ENCODE data around the gene PIP5K1C.

Gene PIP5K1C

DNA sequence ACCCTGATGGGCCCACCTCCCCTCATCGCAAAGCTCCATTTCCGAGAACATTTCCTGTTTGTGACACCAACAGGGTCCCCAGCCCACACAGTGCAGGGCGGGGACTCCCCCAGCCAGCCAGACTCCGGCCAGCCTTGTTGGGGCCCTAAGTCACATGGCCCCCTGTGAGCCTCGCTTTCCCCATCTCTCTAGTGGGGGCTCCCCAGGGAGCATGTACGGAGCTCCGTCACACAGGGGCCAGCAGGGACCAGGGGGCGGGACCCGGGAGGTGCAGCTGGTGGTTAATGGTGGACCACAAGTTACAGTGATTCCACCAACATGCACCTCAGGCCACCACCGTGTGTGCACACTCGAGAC lies 95.3 kb downstream of the PIP5K1C start:
- peaks cover 64% of the 10 kb centered on the region for H3K27me3 ChIP-seq
- TF ChIP-seq CTCF (IDR thresholded peaks at IDR 0.05) = no peak
- H3K9me3 ChIP-seq = no peaks in the 10 kb centered on the region
- no peak overlapping the region for H3K4me3 ChIP-seq (ENCODE audit: low read depth in 1 of 2, low read length in 1 of 2)
- H3K4me1 ChIP-seq (ENCODE audit: control insufficient read depth in 1 of 2, insufficient read depth in 1 of 2, low read depth in 1 of 2, low read length in 1 of 2) = peaks cover 0 to 10% of the 10 kb centered on the region in 2 experiments
- H3K36me3 ChIP-seq = peaks cover 2% of the 10 kb centered on the region
- no peak overlapping the region for H3K27ac ChIP-seq

DNA sequence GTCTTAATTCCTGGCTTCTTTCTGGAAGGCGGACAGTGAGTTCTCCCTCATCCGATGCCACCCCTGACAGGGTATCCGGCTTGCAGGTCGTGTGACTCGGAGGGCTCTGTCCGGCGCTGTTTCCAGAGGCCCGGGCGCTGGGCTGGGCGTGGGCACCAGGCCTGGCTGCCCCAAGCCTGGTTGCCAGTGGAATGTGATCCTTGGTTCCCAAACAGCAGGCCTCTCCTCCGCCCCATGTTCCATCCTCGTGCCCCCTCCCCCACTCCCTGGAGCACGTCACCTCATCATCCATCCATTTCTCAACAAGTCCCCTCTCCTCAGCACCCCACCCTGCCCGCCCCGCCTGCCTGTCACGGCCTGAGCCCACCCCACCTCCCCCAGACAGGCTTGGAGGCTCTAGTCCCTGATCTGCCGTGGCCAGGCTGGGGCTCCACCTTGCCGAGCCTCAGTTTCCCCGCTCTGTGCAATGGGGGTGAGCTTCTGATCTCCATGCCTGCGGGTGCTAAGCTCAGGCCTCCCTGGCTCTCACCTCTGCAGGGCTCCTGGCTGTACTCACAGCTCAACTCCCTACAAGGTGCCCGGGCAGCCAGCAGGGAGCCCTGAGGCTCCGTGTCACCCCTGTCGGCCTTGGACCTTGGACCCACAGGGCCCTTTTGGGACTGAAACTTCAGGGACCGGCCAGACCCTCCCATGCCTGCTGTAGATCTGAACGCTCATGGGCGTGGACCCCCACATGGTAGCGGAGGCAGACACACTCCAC lies 95.9 kb downstream of the PIP5K1C start:
- no peaks in the 10 kb centered on the region for H3K36me3 ChIP-seq
- peaks cover 63% of the 10 kb centered on the region for H3K27me3 ChIP-seq
- H3K27ac ChIP-seq = no peak overlapping the region
- no peak for TF ChIP-seq CTCF (IDR thresholded peaks at IDR 0.05)
- no peaks in the 10 kb centered on the region for H3K9me3 ChIP-seq
- no peak overlapping the region for H3K4me3 ChIP-seq (ENCODE audit: low read depth in 1 of 2, low read length in 1 of 2)
- peaks cover 0 to 10% of the 10 kb centered on the region in 2 experiments for H3K4me1 ChIP-seq (ENCODE audit: control insufficient read depth in 1 of 2, insufficient read depth in 1 of 2, low read depth in 1 of 2, low read length in 1 of 2)

DNA sequence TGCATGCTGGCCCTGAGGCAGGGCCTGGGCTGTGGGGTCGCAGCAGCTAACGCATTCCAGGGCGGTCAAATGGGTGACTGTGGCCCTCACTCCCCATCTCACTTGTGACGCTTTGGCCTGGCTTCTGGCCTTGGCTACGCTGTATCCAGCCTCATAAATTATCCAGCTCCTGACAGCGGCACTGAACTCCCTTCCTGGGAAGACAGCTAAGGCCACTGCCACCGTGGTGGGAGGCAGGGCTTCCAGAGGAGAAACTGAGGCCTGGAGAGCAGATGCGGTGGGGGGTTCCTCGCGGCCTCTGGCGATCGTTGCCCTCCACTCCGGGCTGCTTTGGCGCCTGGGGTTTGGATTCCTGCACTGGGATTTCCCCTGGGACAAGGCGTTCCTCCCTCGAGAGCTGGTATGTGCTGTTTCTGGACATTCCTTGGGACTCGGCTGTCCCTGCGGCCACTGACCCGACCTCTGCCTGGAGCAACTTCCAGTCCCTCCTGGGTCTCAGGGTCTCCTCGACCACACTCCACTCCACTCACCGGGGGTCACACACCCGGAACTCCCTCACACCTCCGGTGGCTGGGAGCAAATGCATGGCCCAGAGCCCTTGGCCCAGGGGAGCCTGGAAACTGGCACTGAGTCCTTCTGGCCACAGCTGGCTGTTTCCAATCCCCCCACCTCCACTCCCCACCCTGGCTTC lies 97.0 kb downstream of the PIP5K1C start:
- TF ChIP-seq CTCF (IDR thresholded peaks at IDR 0.05) = no peak
- Histone ChIP-seq H3K27ac (no peak overlapping the region), H3K9me3 (no peaks in the 10 kb centered on the region), H3K4me3 (ENCODE audit: low read depth in 1 of 2, low read length in 1 of 2) (no peak overlapping the region), H3K27me3 (peaks cover 52% of the 10 kb centered on the region), H3K4me1 (ENCODE audit: control insufficient read depth in 1 of 2, insufficient read depth in 1 of 2, low read depth in 1 of 2, low read length in 1 of 2) (peaks cover 0 to 10% of the 10 kb centered on the region in 2 experiments), H3K36me3 (no peaks in the 10 kb centered on the region)

- no peaks in the 10 kb centered on the region for H3K9me3 ChIP-seq
- peaks cover 0 to 2% of the 10 kb centered on the region in 2 experiments for H3K4me1 ChIP-seq (ENCODE audit: control insufficient read depth in 1 of 2, insufficient read depth in 1 of 2, low read depth in 1 of 2, low read length in 1 of 2)
- H3K27ac ChIP-seq = no peak overlapping the region
- peaks cover 30% of the 10 kb centered on the region for H3K27me3 ChIP-seq
- no peaks in the 10 kb centered on the region for H3K36me3 ChIP-seq
- no peak for TF ChIP-seq CTCF (IDR thresholded peaks at IDR 0.05)
- H3K4me3 ChIP-seq (ENCODE audit: low read depth in 1 of 2, low read length in 1 of 2) = no peak overlapping the region
Observed at GRCh38 chr19:3601021-3601420, 99.2 kb downstream of the PIP5K1C start.

- Histone ChIP-seq H3K4me1 (ENCODE audit: control insufficient read depth in 1 of 2, insufficient read depth in 1 of 2, low read depth in 1 of 2, low read length in 1 of 2) (no peaks in the 10 kb centered on the region), H3K27ac (no peak overlapping the region), H3K4me3 (ENCODE audit: low read depth in 1 of 2, low read length in 1 of 2) (no peak overlapping the region), H3K27me3 (peaks cover 17% of the 10 kb centered on the region), H3K9me3 (no peaks in the 10 kb centered on the region), H3K36me3 (no peaks in the 10 kb centered on the region)
- no peak for TF ChIP-seq CTCF (IDR thresholded peaks at IDR 0.05)
Observed at GRCh38 chr19:3599776-3600187, 100.5 kb downstream of the PIP5K1C start.
